ENCODE results near the gene GALNS.
"Not testable (repeated sequence)": the region's sequence is repeated elsewhere in the genome, so short reads cannot be mapped to it uniquely, and the experiment has no call there.

The GALNS gene

GRCh38 chr16:88856828-88857727 lies at the start of gene GALNS, which contains the start of gene TRAPPC2L:
Gene GALNS (minus strand): TSS chr16:88856947. CDS start chr16:88856877, 70 bp downstream.
Gene TRAPPC2L (plus strand): TSS chr16:88857127. CDS start chr16:88857151, 24 bp downstream.
- peak; percentile 89 for DNase-seq

GRCh38 chr16:88906020-88906419 lies 49.3 kb upstream of the GALNS start:
- DNase-seq = no peak

- DNase-seq = no peak
Observed at GRCh38 chr16:88905563-88905962, 48.8 kb upstream of the GALNS start.

GRCh38 chr16:88904676-88905365 lies 48.1 kb upstream of the GALNS start:
- DNase-seq = no peak

- no peak for DNase-seq
Observed at GRCh38 chr16:88903267-88903666, 46.5 kb upstream of the GALNS start.

GRCh38 chr16:88902744-88903143 lies 46.0 kb upstream of the GALNS start:
- DNase-seq = no peak

GRCh38 chr16:88901718-88902337 lies 45.1 kb upstream of the GALNS start:
- no peak for DNase-seq

GRCh38 chr16:88900662-88901052 lies 43.9 kb upstream of the GALNS start:
- DNase-seq = no peak

GRCh38 chr16:88899901-88900661 lies 43.3 kb upstream of the GALNS start:
- DNase-seq = no peak

GRCh38 chr16:88897696-88898425 lies 41.1 kb upstream of the GALNS start:
- DNase-seq = no peak

GRCh38 chr16:88896238-88897070 lies 39.7 kb upstream of the GALNS start:
- DNase-seq = no peak

- DNase-seq = no peak
Observed at GRCh38 chr16:88895335-88895734, 38.6 kb upstream of the GALNS start.

GRCh38 chr16:88894681-88895300 lies 38.0 kb upstream of the GALNS start:
- no peak for DNase-seq

GRCh38 chr16:88894266-88894665 lies 37.5 kb upstream of the GALNS start:
- not testable (repeated sequence) for DNase-seq

GRCh38 chr16:88893127-88893968 lies 36.6 kb upstream of the GALNS start:
- no peak for DNase-seq

GRCh38 chr16:88892065-88892464 lies 35.3 kb upstream of the GALNS start:
- DNase-seq = no peak

- no peak for DNase-seq
Observed at GRCh38 chr16:88891083-88891482, 34.3 kb upstream of the GALNS start.

GRCh38 chr16:88889702-88890352 lies 33.1 kb upstream of the GALNS start:
- not testable (repeated sequence) for DNase-seq

Data from NCI-H2171 treated with DMSO at 0.1 percent for 48 hours (cell line).